ENCODE measurements around the gene CCDC92B.

Gene CCDC92B

DNA sequence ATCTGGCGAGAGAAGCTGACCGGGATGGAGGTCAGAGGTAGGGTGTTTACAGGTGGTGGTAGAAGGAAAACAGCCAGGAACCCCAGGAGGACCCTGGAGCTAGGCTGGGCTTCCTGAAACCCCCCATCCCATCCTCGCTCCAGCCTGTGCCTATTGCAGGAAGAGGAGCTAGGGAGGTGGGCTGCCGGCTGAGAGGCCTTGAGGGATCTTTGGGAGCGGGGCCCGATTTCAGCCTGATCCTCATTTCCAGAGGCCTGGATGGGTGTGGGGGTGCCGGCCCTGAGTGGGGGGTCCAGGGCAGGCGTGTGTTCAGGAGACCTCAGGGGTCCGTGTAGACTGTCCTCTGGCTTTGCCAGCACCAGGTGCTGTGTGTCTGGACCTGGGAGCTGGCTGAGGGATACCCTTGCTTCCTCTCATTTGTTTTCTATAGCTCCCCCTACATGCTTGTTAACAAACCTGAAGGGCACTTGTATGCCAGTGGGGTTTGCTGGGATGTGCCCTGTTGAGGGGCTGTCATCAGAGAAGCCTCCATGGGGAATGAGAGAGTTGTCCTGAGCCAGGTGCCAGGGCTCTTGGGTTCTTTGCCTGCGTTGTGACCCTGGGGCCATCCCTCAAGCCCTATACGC lies 27.9 kb upstream of the CCDC92B start:
- DNase-seq = no peak

DNA sequence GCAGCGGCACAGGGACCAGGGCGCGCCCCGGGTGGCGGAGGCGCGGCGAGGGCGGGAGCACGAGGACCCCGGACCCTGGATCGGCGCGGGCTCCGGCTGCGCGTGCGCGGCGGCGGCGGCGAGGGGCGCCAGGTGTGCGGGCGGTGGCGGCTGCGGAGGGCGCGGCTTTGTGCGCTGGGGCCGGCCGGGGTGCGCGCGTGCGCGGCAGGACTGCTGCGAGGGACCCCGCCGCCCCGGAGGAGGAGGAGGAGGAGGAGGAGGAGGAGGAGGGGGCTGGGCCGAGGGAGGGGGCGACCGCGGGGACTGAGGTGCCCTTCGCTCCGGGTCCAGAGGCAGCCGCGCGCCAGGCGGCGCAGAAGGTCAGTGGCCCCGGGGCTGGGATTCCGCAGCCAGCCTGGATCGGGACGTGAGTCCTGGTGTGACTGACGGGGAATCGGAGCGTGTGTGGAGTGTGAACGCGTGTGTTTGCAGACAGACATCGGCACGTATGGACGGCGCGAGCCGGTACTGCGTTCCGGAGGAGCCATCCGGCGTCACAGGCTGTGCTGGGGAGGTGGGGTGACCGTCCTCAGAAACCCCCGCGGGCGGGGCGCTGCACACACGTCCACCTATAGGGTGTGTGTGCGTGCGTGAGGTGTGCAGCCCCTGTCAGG lies 27.3 kb upstream of the CCDC92B start:
- no peak for DNase-seq

DNA sequence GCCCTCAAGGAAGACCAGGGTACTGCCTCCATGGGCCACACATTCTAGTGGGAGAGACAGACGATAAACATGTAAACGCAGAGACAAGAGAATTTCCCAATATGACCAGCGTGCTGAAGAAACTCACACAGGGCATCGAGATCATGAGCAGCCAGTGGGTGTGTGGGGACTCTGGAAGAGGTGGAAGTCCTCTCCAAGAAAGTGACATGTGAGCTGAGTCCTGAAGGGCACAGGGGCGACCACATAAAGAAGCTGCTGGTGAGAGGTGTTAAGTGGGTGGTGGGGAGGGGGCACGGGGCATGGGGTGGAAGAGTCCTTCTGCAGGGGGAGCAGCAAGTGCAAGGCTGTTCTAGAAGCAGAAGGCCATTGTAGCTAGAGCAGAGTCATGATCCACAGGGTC lies 25.8 kb upstream of the CCDC92B start:
- no peak for DNase-seq

DNA sequence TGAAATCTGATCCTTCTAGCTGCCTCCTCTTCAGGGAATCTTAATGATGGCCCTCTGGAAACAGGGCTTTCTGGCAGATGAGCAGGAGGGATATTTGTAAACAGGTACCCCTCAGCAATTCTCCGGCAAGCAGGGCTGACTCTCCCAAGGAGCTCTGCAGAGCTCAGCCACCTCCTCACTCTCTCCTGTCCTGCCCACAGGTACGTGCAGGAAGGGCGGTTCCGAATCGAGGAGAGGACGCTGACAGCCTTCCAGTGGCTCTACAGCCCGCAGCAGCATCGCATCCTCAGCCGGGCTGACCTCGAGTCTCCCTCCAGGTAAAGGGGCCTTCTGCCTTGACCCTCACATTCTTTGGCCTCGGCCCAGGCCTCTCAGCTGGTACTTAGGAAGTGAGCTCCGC lies 20.7 kb upstream of the CCDC92B start:
- DNase-seq = no peak

DNA sequence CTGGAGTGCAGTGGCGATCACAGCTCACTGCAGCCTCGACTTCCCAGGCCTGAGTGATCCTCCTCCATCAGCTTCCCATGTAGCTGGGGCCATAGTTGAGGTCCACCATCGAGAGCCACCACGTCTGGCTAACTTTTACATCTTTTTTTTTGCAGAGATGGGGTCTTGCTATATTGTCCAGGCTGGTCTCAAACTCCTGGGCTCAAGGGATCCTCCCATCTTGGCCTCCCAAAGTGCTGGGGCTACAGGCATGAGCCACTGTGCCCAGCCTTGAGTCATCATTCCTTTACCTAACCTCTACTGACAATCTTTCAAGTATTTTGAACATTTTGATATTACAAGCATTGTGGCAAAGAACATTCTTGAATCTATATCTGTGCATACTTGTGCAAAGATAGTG lies 9.4 kb upstream of the CCDC92B start:
- no peak for DNase-seq

DNA sequence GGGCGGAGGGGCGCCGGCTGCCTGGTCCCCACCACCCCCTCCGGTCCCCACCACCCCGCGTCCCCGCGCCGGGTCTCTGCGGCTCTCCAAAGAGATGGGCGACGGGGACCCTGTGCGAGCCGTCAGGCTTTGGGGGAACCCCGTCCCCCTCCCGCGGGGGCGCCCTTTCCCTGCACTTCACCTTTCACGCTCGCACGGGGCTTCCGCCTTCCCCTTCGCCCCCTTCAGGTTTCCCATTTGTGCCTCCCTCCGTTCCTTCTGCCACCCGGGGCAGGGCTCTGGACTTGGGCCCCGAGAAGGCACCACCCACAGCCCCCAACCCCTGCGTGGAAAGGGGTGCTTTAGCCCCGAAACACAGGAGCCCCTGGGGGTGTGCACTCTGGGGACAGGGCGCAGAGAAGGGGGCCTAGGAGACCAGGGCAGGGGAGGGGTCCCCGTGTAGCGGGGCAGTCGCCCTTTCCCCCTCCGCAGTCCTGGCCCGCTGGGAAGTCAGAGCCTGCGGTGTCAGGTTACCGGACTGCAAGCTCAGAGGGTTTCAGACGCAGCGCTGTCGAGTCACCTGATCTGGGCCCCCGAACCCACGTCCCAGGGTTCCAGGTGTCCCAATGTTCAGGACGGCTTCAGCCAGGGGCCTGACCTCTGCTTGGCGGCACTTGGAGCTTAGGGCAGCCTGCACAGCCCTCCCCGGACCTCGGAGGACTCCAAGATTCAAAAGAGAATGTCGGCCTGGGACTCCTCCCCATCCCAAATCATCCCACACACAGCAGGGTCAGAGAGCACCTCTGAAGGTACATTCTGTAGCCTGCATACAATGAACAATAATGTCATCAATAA lies 6.7 kb upstream of the CCDC92B start:
- no peak for DNase-seq

DNA sequence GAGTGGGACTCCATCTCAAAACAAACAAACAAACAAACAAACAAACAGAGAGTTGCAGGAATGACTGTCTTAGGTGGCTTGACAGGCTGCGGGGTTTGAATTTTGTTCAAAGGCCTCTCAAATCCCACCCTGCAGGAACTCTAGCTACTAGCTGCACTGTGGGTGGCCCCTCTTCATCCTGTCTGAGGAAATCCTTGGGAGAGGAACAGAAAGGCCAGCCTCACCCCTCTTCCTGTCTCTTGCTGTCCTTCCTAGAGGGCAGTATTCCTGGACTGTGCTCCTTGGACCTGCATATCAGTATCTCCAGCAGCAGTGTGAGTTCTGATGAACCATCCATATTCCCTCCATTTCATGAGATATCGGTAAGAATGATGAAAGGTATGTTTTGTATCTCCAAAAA lies 2.0 kb upstream of the CCDC92B start:
- no peak for DNase-seq

DNA sequence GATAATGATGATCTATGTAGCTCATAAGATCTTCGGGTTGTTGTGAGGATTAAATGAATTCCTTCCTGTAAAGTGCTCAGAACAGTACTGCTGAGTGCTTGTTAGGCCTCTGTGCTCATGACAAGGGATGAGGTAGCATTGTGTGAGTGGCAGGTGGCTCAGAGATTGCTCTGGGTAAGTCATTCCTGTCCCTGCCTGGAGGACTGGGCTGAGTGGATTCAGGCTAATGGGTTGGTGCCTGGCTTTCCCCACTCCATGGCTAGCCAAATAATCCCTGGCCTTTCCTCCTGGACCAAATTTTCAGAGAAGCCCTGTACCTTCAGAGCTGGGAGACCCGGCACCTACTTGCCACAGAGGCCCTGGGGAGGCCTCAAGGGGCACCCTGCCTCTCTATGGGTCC lies 1.3 kb upstream of the CCDC92B start:
- DNase-seq = no peak

DNA sequence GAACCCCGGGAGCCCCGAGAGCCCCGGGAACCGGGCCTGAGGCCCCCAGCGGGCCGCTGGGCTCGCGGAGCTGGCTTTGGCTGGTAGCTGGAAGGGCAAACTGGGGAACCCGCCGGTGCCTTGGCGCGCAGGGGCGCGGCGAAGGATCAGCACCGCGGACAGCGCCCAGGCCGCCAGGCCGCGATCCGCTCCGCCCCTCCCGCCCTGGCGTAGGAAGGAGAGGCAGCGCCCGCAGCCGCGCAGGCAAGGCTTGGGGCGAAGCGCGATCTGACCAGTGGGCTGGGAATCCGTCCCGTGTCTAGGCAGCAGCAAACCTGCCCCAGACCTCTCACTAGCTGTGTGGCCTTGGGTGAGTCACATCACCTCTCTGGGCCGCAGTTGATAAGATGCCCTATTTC lies 331 bp upstream of the CCDC92B start:
- peak; percentile 65 for DNase-seq

DNA sequence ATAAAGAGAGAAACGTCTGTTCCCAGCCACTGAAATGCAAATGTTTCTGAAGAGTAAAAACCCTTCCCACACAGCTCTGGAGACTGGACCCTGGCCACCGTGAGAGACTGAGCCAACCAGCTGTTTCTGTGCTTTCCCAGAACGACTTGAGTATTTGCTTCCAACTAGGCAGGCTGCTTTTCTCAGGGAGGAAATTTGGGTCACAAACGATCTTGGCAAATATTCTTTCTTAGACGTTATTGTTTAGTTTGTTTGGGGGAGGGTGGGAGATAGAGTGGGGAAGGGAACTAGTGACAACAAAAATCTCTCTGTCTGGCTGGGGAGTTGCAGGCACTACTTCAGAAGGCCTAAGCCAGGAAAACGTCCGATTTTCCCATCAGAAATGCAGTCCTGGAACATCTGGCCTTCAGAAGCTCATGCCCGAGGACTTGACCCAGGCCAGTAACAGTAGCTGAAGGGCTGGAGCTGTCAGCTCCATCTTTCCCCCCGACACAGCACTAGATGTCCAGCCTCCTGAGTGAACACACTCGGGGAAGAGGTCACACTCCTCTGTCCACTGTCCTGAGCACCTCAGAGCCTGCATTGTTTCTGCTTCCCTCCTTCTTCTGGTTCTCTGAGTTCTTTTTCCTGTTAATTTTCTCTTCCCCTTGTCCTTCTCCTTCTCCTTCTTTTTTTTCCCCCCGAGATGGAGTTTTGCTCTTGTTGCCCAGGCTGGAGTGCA lies 4.0 kb downstream of the CCDC92B start:
- no peak for DNase-seq

DNA sequence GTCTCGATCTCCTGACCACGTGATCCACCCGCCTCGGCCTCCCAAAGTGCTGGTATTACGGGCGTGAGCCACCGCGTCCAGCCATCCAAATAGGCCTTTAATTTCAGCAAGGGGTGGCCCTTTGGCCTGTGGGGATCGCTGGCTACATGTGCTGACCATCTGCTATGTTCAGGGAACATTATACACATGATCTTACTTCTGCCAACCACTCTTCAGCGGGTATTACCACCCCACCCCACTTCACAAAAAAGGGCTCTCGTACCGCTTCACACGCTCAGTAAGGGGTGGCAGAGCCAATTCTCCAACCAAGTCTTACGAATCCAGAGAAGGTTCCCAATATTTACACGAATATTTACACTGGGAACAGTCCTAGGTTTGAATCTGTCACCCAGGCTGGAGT lies 11.8 kb downstream of the CCDC92B start:
- DNase-seq = no peak

DNA sequence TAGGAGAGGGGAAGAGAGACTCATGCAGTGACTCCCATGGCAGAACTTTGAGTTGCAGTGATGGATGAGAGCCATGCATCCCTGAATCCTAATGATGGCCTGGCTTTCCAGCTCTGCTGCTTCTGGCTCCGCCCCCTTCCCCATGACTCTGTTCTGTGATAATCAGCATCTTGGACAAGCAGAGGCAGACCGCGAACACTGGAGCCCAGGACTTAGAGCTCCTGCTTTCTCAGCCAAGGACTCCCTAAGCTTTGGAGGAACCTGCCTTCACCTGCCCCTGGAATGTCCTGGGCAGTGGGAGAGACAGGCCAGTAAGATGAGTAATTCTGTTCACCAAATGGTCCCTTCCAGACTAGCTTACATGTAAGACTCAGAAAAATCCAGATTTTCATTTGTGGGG lies 12.5 kb downstream of the CCDC92B start:
- DNase-seq = no peak

DNA sequence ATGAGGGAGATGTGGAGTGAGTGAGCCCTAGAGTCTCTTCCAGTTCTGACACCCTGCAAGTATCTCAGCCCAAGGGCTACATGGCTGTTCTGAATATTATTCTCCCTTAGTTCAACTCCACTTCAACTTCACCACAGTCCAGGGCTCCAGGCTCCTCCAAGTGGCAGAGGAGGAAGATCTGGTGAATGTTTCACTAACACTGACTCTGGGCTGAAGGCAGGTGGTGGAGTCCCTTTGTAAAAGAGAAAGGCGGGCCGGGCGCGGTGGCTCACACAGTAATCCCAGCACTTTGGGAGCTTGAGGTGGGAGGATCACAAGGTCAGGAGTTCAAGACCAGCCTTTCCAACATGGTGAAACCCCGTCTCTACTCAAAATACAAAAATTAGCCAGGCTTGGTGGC lies 13.6 kb downstream of the CCDC92B start:
- no peak for DNase-seq

DNA sequence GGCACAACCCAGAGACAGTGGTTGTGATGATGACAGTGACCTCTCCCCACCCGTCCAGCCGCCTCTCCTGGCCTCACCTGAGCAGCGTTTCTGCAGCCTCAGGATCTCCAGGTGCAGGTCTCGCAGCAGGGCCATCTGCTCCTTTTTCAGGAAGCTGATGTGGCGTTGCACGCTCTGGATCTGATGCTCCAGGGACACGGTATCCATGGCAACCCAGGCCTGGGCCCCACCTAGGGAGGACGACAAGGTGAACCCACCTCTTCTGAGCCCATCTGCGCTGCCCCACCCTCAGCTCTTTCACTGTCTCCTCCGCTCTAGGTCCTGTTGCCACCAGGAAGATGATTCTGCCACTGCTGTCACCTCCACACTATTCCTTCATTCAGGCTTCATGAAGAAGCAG lies 14.5 kb downstream of the CCDC92B start:
- DNase-seq = no peak

DNA sequence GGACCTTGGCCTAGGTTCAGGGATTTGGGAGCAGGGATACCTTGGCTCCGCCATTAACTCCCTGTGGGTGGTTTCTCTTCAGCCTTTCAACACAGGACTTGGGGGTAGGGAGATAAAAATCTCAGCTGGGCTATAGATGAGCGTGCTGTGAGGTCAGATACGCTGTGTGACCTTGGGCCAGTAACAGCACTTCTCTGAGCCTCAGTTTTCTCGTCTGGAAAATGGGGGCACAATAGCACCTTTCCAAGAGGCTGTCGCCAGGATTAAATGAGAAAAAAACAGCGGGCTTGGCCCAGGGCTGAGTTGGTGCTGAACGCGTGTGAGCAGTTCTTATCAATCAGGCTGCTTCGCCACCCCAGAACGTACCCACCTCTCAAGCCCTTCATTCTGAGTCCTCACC lies 17.6 kb downstream of the CCDC92B start:
- DNase-seq = no peak

DNA sequence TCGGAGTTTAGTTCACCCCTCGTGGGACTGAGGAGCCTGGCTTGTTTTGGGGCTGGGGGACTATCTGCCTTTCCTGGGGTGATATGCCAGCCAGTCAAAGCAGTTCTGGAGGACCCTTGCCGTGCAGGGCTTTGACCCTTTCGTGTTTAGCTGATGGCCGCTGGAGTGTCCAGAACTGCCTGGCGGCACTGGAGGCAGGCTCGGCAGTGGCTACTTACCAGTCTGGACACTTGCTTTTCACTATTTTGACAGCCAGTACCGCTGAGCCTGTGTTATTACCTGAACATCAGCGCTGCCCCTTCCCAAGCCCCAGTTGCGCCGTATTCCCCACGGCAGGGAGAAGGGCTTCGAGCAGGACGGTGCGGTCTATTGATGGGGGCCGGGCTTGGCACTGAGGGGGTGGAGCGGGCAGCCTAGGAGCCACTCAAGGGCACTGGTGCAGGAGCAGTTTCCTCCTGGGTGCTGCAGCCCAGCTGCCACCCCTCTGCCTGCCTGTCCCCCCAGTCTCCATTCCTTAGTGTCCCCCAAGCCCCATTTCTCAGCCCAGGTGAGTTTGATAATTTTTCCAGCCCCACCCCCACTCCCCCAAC lies 18.6 kb downstream of the CCDC92B start:
- no peak for DNase-seq

DNA sequence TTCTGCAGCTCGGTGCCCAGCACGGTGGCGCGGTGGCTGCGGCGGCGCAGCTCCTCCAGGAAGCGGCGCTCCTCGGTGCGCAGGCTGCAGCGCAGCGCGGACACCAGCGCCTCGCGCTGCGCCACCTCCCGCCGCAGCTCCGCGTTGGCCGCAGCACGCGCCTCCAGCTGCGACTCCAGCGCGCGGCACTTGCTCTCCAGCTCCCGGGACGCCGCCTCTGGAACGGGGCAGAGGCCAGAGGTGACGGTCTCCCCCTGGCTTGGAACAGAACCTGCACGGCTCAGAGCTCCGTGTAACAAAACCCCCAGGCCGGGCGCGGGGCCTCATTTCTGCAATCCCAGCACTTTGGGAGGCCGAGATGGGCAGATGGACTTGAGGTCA lies 24.7 kb downstream of the CCDC92B start:
- DNase-seq = peak; percentile 19

DNA sequence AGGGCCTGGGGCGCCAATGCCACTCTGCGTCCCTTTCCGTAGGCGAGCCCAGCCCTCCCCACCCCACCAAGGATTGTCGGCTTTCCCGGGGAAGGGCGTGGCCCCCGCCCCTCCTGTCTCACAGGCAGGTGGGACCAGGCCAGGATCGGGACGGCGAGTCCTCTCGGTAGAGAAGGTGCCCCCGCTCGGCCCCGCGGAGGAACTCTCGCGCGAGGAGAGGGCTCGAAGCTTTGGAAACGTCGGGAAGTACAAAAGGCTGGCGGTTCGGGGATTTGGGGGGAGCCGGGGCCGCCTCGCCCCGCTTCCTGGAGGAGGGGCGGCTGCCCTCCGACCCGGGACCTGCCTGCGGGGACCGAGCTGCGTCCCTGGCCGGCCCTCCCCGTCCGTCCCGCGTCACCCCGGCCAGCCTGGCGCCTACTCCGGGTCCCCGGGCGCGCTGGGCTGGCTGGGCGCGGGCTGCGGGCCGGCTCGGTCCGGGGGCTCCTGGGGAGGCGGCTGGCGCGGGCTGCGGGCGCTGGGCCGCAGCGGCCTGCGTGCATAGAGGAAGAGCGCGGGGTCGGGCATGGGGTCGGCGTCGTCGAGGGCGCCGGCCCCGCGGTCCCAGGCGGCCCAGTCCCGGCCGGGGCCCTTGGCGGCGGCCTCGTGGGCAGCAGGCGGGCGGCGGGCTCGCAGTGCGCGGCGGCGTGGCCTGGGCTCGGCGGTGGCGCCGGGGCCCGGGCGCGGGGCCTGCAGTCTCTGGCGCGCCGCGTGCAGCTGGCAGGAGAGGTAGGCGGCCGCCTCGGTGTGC lies 25.3 kb downstream of the CCDC92B start:
- DNase-seq = no peak

DNA sequence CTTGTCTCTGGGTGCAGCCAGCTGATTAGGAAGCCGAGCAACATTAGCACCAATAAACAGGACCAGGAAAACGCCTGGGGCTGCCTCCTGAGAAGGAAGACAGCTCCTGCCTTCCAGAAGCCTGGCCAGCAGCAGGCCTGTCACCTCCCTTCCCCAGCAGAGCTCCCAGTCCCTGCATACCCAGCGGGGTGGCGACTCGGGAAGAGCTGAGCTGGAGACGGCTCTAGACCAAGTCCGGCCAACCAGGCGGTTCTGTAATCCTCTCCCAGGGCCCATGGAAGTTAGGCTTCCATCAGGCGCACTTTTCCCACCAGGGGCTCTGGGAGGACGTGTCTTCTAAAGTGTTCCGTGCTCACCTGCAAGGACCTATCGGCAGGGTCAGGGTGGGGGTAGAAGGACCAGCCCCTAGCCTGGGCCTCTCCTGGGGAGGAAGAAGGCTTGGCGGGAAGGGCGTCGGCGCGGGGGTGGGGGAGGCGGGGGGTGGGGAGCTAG lies 25.9 kb downstream of the CCDC92B start:
- DNase-seq = no peak

DNA sequence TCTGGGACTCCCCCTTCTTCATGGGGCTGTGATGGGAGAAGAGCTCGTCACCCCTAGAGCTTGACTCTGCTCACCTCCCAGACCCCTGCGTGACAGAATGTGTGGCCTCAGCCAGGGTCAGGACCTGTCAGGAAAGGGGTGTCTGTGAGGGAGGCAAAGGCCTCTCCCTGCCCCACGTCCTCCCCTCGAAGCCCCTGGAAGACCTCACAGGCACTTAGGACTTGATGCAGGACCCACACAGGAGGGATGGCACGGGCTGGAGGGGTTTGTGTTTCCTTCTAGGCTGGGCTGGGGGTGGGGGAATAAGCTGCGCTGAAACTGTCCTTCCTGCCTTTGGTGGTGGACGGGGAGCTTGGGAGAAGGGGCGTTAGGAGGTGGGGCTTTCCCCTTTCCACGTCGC lies 26.8 kb downstream of the CCDC92B start:
- DNase-seq = no peak

DNA sequence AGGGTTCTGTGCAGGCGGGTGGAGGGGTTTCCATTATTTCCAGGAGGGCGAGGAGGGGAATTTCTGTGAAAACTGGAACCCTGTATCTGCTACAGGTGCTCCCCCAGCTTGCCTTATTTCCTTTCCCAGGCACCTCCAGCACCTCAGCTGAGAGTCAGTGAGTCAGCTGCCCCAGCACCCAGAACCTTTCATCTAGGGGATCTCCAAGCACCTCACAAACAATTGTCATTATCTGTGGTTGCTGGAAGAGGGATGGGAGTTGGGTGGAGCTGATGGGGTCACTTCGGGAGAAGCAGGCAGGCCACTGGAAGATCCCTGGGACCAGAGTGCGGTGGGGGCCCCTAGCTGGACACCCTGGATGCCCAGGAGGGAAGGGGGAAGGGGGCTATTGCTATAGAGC lies 27.8 kb downstream of the CCDC92B start:
- no peak for DNase-seq

DNA sequence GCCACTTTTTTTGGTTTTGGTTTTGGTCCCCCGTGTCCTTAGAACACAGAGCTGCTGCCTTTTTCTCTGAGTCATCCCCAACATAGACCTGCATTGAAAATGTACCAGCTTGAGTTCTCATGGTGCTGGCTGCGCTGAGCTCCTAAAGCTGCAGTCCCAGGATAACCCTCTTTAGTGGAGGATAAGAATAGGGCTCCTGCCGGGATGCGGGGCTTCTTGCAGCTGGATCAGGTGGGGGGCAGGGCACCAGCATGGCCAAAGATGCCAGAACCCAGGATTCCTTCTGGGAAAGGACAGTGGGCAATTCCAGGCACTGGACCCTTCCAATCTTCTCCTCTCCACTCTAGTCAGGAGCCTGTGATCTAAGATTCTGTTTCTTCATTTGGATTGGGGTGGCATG lies 29.6 kb downstream of the CCDC92B start:
- DNase-seq = no peak

All from activated effector memory CD4-positive, alpha-beta T cell treated with Interleukin-2 at 50 U/mL for 16 hours (primary cell).